Measurements from ENCODE around the gene TEKTIP1. TPM values are rescaled to one million over a fixed set of nuclear protein-coding genes. Genes with fewer than 3 reads are reported as not detected.

The TEKTIP1 gene
- total RNA-seq, 4 donors from 2014 or later, result 1.4 TPM; not detected in 3

DNA sequence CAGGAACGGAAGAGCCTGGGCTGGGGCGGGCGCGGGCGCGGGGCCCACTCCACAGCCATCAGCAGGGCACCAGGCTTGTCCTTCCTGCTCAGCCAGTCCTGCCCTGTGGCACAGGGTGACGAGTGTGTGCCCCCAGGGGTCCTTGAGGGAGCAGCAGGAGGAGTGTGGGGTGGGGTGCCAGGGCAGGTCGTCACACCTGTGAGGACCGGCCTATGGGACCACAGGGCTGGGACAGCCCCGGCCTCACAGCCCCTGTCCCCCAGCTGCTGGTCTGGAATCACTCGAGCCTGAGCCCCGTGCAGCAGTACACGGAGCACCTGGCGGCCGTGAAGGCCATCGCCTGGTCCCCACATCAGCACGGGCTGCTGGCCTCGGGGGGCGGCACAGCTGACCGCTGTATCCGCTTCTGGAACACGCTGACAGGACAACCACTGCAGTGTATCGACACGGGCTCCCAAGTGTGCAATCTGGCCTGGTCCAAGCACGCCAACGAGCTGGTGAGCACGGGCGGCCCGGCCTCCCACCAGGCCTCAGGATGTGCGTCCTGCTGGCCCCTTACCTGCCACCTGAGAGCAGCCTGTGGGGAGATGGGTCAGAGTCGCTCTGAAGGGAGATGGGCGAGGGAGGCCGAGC, 6.7 kb upstream of the TEKTIP1 start:
- ATAC-seq (ENCODE audit: low FRiP score) (no peak), DNase-seq (ENCODE audit: low spot score) (no peak)
- TF ChIP-seq, protein P1, sequence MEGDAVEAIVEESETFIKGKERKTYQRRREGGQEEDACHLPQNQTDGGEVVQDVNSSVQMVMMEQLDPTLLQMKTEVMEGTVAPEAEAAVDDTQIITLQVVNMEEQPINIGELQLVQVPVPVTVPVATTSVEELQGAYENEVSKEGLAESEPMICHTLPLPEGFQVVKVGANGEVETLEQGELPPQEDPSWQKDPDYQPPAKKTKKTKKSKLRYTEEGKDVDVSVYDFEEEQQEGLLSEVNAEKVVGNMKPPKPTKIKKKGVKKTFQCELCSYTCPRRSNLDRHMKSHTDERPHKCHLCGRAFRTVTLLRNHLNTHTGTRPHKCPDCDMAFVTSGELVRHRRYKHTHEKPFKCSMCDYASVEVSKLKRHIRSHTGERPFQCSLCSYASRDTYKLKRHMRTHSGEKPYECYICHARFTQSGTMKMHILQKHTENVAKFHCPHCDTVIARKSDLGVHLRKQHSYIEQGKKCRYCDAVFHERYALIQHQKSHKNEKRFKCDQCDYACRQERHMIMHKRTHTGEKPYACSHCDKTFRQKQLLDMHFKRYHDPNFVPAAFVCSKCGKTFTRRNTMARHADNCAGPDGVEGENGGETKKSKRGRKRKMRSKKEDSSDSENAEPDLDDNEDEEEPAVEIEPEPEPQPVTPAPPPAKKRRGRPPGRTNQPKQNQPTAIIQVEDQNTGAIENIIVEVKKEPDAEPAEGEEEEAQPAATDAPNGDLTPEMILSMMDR (IDR thresholded peaks at IDR 0.05), result no peak

DNA sequence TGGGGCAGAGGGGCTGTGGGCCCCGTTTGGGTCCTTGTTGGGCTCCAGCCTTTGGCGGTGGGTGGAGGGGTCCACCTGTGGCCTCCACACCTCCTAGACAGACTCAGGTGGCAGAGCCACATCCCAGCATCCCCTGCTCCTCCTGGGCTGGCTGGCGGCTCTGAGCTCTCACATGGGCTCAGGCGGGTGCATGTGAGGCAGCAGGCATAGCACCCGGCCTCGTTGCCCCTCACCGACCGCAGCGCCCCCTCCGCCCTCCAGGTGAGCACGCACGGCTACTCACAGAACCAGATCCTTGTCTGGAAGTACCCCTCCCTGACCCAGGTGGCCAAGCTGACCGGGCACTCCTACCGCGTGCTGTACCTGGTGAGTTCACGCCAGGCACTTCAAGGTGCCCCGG, 5.9 kb upstream of the TEKTIP1 start:
- ATAC-seq (ENCODE audit: low FRiP score), result no peak
- TF ChIP-seq, protein P1 (IDR thresholded peaks at IDR 0.05), result no peak
- no peak for DNase-seq (ENCODE audit: low spot score)

DNA sequence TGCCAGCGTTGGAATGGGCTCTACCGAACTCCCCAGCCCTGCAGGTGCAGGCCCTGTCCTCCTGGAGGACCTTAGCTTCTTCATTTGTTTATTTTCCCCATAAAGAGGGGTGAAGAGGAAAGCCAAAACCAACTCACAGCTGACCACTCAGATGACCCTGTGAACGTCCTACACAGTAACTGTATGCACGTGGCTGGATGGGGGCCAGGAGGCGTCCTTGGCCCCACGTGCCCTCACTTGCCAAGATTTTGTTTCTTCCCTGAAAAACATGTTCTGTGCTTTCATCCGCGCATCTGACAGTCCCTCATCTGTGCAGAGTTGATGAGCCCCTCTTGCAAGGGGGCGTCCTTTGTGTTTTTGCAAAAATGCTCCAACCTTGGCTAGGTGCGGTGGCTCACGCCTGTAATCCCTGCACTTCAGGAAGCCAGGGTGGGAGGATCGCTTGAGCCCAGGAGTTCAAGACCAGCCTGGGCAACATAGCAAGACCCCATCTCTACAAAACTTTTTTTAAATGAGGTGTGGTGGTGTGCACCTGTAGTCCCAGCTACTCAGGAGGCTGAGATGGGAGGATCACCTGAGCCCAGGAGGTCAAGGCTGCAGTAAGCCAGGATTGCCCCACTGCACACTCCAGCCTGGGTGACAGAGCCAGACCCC, 5.3 kb upstream of the TEKTIP1 start:
- no peak for ATAC-seq (ENCODE audit: low FRiP score)
- TF ChIP-seq, protein P1 (IDR thresholded peaks at IDR 0.05), result no peak
- no peak for DNase-seq (ENCODE audit: low spot score)

DNA sequence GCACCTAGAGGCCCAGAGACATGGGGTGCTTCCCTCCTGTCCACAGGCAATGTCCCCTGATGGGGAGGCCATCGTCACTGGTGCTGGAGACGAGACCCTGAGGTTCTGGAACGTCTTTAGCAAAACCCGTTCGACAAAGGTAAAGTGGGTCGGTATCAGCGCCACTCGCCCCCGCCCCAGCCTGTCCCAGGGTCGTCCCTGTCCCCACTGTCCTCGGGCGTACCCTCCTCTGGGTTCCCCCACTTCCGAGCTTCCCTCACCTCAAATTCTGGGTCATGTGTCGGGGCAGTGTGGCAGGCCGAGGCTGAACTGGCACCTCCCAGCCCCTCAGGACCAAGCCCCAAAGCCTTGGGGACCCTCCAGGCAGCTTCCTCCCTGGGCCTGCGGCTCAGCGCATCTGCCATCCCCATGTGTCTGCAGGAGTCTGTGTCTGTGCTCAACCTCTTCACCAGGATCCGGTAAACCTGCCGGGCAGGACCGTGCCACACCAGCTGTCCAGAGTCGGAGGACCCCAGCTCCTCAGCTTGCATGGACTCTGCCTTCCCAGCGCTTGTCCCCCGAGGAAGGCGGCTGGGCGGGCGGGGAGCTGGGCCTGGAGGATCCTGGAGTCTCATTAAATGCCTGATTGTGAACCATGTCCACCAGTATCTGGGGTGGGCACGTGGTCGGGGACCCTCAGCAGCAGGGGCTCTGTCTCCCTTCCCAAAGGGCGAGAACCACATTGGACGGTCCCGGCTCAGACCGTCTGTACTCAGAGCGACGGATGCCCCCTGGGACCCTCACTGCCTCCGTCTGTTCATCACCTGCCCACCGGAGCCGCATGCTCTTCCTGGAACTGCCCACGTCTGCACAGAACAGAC, 4.4 kb upstream of the TEKTIP1 start:
- ATAC-seq (ENCODE audit: low FRiP score), result no peak
- DNase-seq (ENCODE audit: low spot score), result no peak
- TF ChIP-seq, protein P1 (IDR thresholded peaks at IDR 0.05), result no peak

DNA sequence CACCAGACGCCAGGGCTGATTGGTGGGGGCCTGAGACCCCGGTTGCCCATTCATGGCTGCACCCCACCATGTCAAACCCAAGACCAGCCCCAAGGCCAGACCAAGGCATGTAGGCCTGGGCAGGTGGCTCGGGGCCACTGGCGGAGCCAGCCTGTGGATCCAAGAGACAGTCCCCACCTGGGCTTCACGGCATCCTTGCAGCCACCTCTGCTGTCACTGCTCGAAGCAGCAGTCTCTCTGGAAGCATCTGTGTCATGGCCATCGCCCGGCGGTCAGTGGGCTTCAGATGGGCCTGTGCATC, 3.8 kb upstream of the TEKTIP1 start:
- DNase-seq (ENCODE audit: low spot score) (no peak), ATAC-seq (ENCODE audit: low FRiP score) (no peak)
- TF ChIP-seq, protein P1 (IDR thresholded peaks at IDR 0.05), result no peak

DNA sequence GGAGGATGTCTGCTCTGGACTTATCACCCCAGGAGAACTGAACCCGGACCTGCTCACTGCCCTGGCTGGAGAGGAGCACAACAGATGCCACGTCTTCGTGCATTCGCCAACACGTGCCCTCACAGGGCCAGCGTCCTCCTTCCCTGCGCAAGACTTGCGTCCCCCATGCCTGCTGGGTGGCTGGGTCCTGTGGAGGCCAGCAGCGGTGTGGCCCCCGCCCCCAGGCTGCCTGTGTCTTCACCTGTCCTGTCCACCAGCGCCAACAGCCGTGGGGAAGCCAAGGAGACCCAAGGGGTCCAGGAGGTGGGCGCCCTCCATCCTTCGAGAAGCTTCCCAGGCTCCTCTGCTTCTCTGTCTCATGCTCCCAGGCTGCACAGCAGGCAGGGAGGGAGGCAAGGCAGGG, 3.4 kb upstream of the TEKTIP1 start:
- ATAC-seq (ENCODE audit: low FRiP score), result no peak
- TF ChIP-seq, protein P1 (IDR thresholded peaks at IDR 0.05), result no peak
- no peak for DNase-seq (ENCODE audit: low spot score)
